Hippocampal formation (tissue), 2 donors: ENCODE data around the gene LAMTOR1.

Source experiments
- DNase-seq, 2 donors: peaks; one replicate each; lab custom pipeline; 2025; lab: John Stamatoyannopoulos, UW

Gene LAMTOR1

GRCh38 chr11:72081821-72082453 is 21.2 kb downstream of the LAMTOR1 start:
- no peak for DNase-seq

- DNase-seq, result no peak
Observed at GRCh38 chr11:72081184-72081644, 21.9 kb downstream of the LAMTOR1 start.

- peak; percentile 96 to 100 for DNase-seq
Observed at GRCh38 chr11:72080326-72081183, 22.5 kb downstream of the LAMTOR1 start, which contains the start of the genes LRRC51 and NUMA1. Gene LRRC51 (plus strand): TSS chr11:72080850. CDS start chr11:72089084, 8,234 bp downstream. Gene NUMA1 (minus strand): TSS chr11:72080542. CDS start chr11:72035943, 44,599 bp downstream.

GRCh38 chr11:72079819-72080325 is 23.2 kb downstream of the LAMTOR1 start:
- DNase-seq, result no peak

- DNase-seq, result no peak
Observed at GRCh38 chr11:72078477-72078876, 24.6 kb downstream of the LAMTOR1 start.

- DNase-seq, result no peak
Observed at GRCh38 chr11:72075756-72076155, 27.3 kb downstream of the LAMTOR1 start.

GRCh38 chr11:72075109-72075508 is 28.0 kb downstream of the LAMTOR1 start:
- peak in 1 of 2 donors; percentile 6 for DNase-seq

- DNase-seq, result no peak
Observed at GRCh38 chr11:72072348-72072747, 30.7 kb downstream of the LAMTOR1 start.

GRCh38 chr11:72070491-72070890 is 32.6 kb downstream of the LAMTOR1 start:
- DNase-seq, result no peak

- peak; percentile 36 to 43 for DNase-seq
Observed at GRCh38 chr11:72069787-72070251, 33.3 kb downstream of the LAMTOR1 start.

GRCh38 chr11:72069200-72069599 is 33.9 kb downstream of the LAMTOR1 start:
- no peak for DNase-seq

- DNase-seq, result no peak
Observed at GRCh38 chr11:72067676-72068075, 35.4 kb downstream of the LAMTOR1 start.

- no peak for DNase-seq
Observed at GRCh38 chr11:72067266-72067665, 35.8 kb downstream of the LAMTOR1 start.

- DNase-seq, result no peak
Observed at GRCh38 chr11:72066855-72067254, 36.2 kb downstream of the LAMTOR1 start.

GRCh38 chr11:72061739-72062396 is 41.2 kb downstream of the LAMTOR1 start:
- DNase-seq, result no peak

- no peak for DNase-seq
Observed at GRCh38 chr11:72058416-72059034, 44.6 kb downstream of the LAMTOR1 start.

GRCh38 chr11:72048766-72049460 is 54.2 kb downstream of the LAMTOR1 start:
- no peak for DNase-seq
